GM12878 (cell line): ENCODE data around the gene ATP13A4. TPM values are rescaled to one million over a fixed set of nuclear protein-coding genes. Genes with fewer than 3 reads are reported as not detected.

Experiments
- ATAC-seq: fragments of 200-7000 bp; cut with Tn5 transposase; 3 replicates; pipeline ENCODE4 v1.9.1; 2020; ENCODE audit warnings: mild to moderate bottlenecking, moderate library complexity
- BruUV-seq: library from RNA; stranded (reverse); fragments of 400-500 nt; replicated peaks from 2 replicates; lab custom pipeline; 2021; lab: Mats Ljungman, UMichigan
- CTCF ChIA-PET: fragments of 300-600 bp; sonication (Branson Sonifier 250); formaldehyde crosslinking; extraction: SDS; loops from one replicate; lab custom pipeline; 2021; ENCODE audit warnings: inconsistent platforms; lab: Yijun Ruan, JAX
- POLR2A ChIA-PET: fragments of 350-600 bp; formaldehyde crosslinking; extraction: SDS; loops from one replicate; lab custom pipeline; 2021; ENCODE audit warnings: inconsistent platforms; lab: Charles Lee
- RAD21 ChIA-PET: fragments of 300-600 bp; sonication (Branson Sonifier 250); formaldehyde crosslinking; loops from one replicate; lab custom pipeline; 2023; ENCODE audit warnings: antibody characterized with exemption; ENCODE audit not compliant: unreplicated experiment; lab: Charles Lee
- SMC1A ChIA-PET: fragments of 300-600 bp; sonication (Branson Sonifier 250); formaldehyde crosslinking; loops from one replicate; lab custom pipeline; 2023; ENCODE audit not compliant: unreplicated experiment, uncharacterized antibody; lab: Charles Lee
- DNase-seq: peaks from one replicate; pipeline ENCODE4 v3.0.0-alpha.2; 2011; ENCODE audit warnings: low read depth, low spot score
- FAIRE-seq: peaks from 3 replicates; lab custom pipeline; 2011; peaks lifted over from hg19 to GRCh38; lab: Jason Lieb, UNC
- H2AFZ ChIP-seq: 2 replicates; pipeline ENCODE4 v1.6.0; 2011; ENCODE audit warnings: low read depth, low read length, control low read depth; ENCODE audit not compliant: control insufficient read depth
- H3K27ac ChIP-seq: 2 replicates; pipeline ENCODE4 v1.5.1; 2011; ENCODE audit warnings: control low read depth; ENCODE audit not compliant: control insufficient read depth, insufficient read depth
- H3K27me3 ChIP-seq, 2 experiments: replicated peaks in 1 of 2; 2 replicates each; pipeline versions ENCODE4 v1.6.0 to v1.6.1; 2011; ENCODE audit warnings: low read length in 1 of 2; ENCODE audit not compliant: control insufficient read depth in 2 of 2, insufficient read depth in 2 of 2
- H3K36me3 ChIP-seq, 2 experiments: 2 replicates each; pipeline ENCODE4 v1.5.1; 2011; ENCODE audit warnings: low read length in 1 of 2; ENCODE audit not compliant: control insufficient read depth in 2 of 2, insufficient read depth in 2 of 2
- H3K4me1 ChIP-seq: 2 replicates; pipeline ENCODE4 v1.6.1; 2011; ENCODE audit warnings: mild to moderate bottlenecking, low read length, moderate library complexity, mixed read lengths; ENCODE audit not compliant: control insufficient read depth, insufficient read depth
- H3K4me2 ChIP-seq: 2 replicates; pipeline ENCODE4 v1.6.0; 2011; ENCODE audit warnings: control low read depth; ENCODE audit not compliant: control insufficient read depth, insufficient read depth
- H3K4me3 ChIP-seq: fragments of 200-600 bp; sonication (generic); 2 replicates; pipeline ENCODE4 v1.5.1; 2016
- H3K79me2 ChIP-seq: 2 replicates; pipeline ENCODE4 v1.6.0; 2011; ENCODE audit warnings: low read length; ENCODE audit not compliant: control insufficient read depth, insufficient read depth
- H3K9ac ChIP-seq: 2 replicates; pipeline ENCODE4 v1.8.0; 2011; ENCODE audit warnings: low read length, control low read depth, mixed read lengths; ENCODE audit not compliant: control insufficient read depth, insufficient read depth
- H3K9me3 ChIP-seq: replicated peaks from 3 replicates; pipeline ENCODE4 v1.5.1; 2011; ENCODE audit warnings: mild to moderate bottlenecking, low read length; ENCODE audit not compliant: control insufficient read depth, insufficient read depth
- H4K20me1 ChIP-seq: 2 replicates; pipeline ENCODE4 v1.6.0; 2011; ENCODE audit not compliant: control insufficient read depth, insufficient read depth
- ATF3 ChIP-seq: IDR thresholded peaks from 2 replicates; pipeline ENCODE4 v1.6.1; 2011; ENCODE audit warnings: low read depth, mild to moderate bottlenecking, low read length, moderate library complexity, borderline replicate concordance; ENCODE audit errors: extremely low read depth
- ATF7 ChIP-seq: fragments of 450-650 bp; IDR thresholded peaks from 2 replicates; pipeline ENCODE4 v1.6.1; 2016; ENCODE audit warnings: low read depth, mild to moderate bottlenecking
- BACH1 ChIP-seq: fragments of 450-650 bp; IDR thresholded peaks from 2 replicates; pipeline ENCODE4 v1.6.1; 2017; ENCODE audit warnings: mild to moderate bottlenecking, borderline replicate concordance
- CHD4 ChIP-seq: fragments of 200-600 bp; sonication (generic); IDR thresholded peaks from 2 replicates; pipeline ENCODE4 v1.6.1; 2016; ENCODE audit warnings: mild to moderate bottlenecking
- EED ChIP-seq: sonication (generic); IDR thresholded peaks from 2 replicates; pipeline ENCODE4 v1.6.1; 2016; ENCODE audit warnings: antibody characterized with exemption, low read depth
- KLF5 ChIP-seq: fragments of 450-650 bp; IDR thresholded peaks from 2 replicates; pipeline ENCODE4 v1.6.1; 2014; ENCODE audit warnings: mild to moderate bottlenecking; ENCODE audit not compliant: partially characterized antibody
- PML ChIP-seq: IDR thresholded peaks from 2 replicates; pipeline ENCODE4 v1.6.1; 2012; ENCODE audit warnings: low read length, inconsistent platforms
- POLR2A ChIP-seq: IDR thresholded peaks from 2 replicates; pipeline ENCODE4 v1.6.1; 2011; ENCODE audit warnings: low read depth, mild to moderate bottlenecking, low read length
- POLR2AphosphoS5 ChIP-seq: IDR thresholded peaks from 2 replicates; pipeline ENCODE4 v1.6.1; 2011; ENCODE audit warnings: mild to moderate bottlenecking, low read length, inconsistent platforms
- RCOR1 ChIP-seq: conservative IDR thresholded peaks from 2 replicates; pipeline ENCODE4 v1.6.1; 2012; ENCODE audit warnings: low read depth, low read length, improper control_type of control experiment
- SREBF2 ChIP-seq: IDR thresholded peaks from 2 replicates; pipeline ENCODE4 v1.6.1; 2012; ENCODE audit warnings: mild to moderate bottlenecking, low read length
- WGBS: methylation state at CpG from one replicate; pipeline ENCODE4 v1.1.6; 2016; ENCODE audit warnings: low lambda C conversion rate; ENCODE audit not compliant: insufficient replicate concordance, insufficient coverage; ENCODE audit errors: missing lambda C conversion rate; 5-methylcytosine and 5-hydroxymethylcytosine counted together
- in situ Hi-C: fragments of 300-500 bp; cut with MboI; formaldehyde crosslinking; loops from 9 replicates; pipeline ENCODE4 v1.14.3; 2018; ENCODE audit warnings: mixed read lengths
- intact Hi-C: fragments of 100-400 bp; cut with micrococcal nuclease; formaldehyde crosslinking; loops from one replicate; pipeline ENCODE4 v1.14.2; 2022; ENCODE audit not compliant: unreplicated experiment
- polyA plus RNA-seq, 11 experiments: library from polyadenylated mRNA; depleted of rRNA in 4 of 11; unstranded in 6 of 11; stranded (reverse) in 5 of 11; fragments of >200 nt; fragmentation: Nextera tagmentation in 4 of 11; fragmentation: Illumina TruSeq in 1 of 11; extraction: Ambion mirVana in 4 of 11; extraction: Trizol in 1 of 11; gene quantifications; 1 replicate in 1 of 11; 2 replicates in 10 of 11; pipeline versions ENCODE4 v1.2.1 to v1.2.3, GENCODE V29; 2011 to 2016; ENCODE audit warnings: inconsistent platforms in 2 of 11, missing spikeins in 2 of 11, low read depth in 1 of 11
- total RNA-seq, 4 experiments: library from RNA; depleted of rRNA in 3 of 4; stranded (reverse); fragments of >200 nt in 3 of 4; fragmentation: Illumina TruSeq in 1 of 4; extraction: Trizol in 1 of 4; gene quantifications; 2 replicates each; pipeline versions ENCODE4 v1.2.1 to v1.2.3, GENCODE V29; 2013 to 2021
- TF ChIP-seq, protein P1 (sequence below): fragments of 450-650 bp; IDR thresholded peaks from 2 replicates; pipeline ENCODE4 v1.6.1; 2017; ENCODE audit warnings: mild to moderate bottlenecking, moderate library complexity
- TF ChIP-seq, protein P2 (sequence below): fragments of 450-650 bp; IDR thresholded peaks from 2 replicates; pipeline ENCODE4 v1.6.1; 2017; ENCODE audit warnings: low read depth, mild to moderate bottlenecking, moderate library complexity
- TF ChIP-seq, protein P3 (sequence below): fragments of 450-650 bp; formaldehyde crosslinking; IDR thresholded peaks from 2 replicates; pipeline ENCODE4 v1.4.0; 2022; ENCODE audit warnings: mild to moderate bottlenecking, moderate library complexity
- TF ChIP-seq, protein P4 (sequence below): fragments of 450-650 bp; IDR thresholded peaks from 2 replicates; pipeline ENCODE4 v1.6.1; 2014; ENCODE audit warnings: mild to moderate bottlenecking

ATP13A4 gene
- total and polyA plus RNA-seq, 10 of the 15 experiments (the other 5 are each of a cell fraction or from before 2014, with no cell fraction given), result 0.29 to 1.7 (median 1.0) TPM; not detected in 1

DNA sequence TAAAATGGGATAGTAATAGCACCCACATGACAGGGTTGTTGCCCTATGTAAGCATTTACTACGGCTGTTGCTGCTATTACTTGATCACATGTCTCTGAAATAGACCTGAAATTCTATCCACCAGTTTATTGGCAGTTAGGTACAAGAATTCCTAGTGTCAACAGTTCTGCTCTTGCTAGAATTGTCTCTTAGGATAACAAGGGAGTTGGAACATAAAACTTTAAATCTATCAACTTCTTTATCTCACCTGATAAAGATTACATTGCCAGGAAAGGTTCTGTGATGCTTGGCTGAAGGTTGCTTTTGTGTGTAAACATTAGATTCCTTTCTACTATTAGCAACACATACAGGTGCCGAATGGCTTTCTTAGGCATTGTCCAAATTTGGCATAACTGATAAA is 38.7 kb downstream of the ATP13A4 start:
- no peak overlapping the region for H3K4me3 ChIP-seq
- FAIRE-seq (no peak), DNase-seq (no peak), ATAC-seq (no peak)
- CTCF ChIA-PET, result no interaction called here
- in situ Hi-C loops (no loop called here), intact Hi-C loops (no loop called here)
- no TSS peak for BruUV-seq
- no peaks in the 10 kb centered on the region for H3K9me3 ChIP-seq
- H3K36me3 ChIP-seq, result no peaks in the 10 kb centered on the region
- WGBS, result 25% methylated on average over 2 of the region's 2 CpGs
- H3K27ac ChIP-seq, result no peak overlapping the region
- H4K20me1 ChIP-seq, result no peaks in the 10 kb centered on the region
- H3K27me3 ChIP-seq, result peaks cover 0 to 1% of the 10 kb centered on the region in 2 experiments; a peak in 1 of 4 replicates
- H3K79me2 ChIP-seq, result no peaks in the 10 kb centered on the region
- no peak overlapping the region for H3K9ac ChIP-seq
- POLR2A ChIA-PET, result no interaction called here
- SMC1A ChIA-PET, result interaction anchor here (0.9 kb wide), 1 partner anchor 598 kb away, joined by 3 read pairs; no protein-coding TSS in a partner anchor
- no peaks in the 10 kb centered on the region for H3K4me1 ChIP-seq
- H2AFZ ChIP-seq, result no peak overlapping the region
- RAD21 ChIA-PET, result no interaction called here
- H3K4me2 ChIP-seq, result no peak overlapping the region
- no peak for TF ChIP-seq POLR2AphosphoS5
- TF ChIP-seq, protein P1, sequence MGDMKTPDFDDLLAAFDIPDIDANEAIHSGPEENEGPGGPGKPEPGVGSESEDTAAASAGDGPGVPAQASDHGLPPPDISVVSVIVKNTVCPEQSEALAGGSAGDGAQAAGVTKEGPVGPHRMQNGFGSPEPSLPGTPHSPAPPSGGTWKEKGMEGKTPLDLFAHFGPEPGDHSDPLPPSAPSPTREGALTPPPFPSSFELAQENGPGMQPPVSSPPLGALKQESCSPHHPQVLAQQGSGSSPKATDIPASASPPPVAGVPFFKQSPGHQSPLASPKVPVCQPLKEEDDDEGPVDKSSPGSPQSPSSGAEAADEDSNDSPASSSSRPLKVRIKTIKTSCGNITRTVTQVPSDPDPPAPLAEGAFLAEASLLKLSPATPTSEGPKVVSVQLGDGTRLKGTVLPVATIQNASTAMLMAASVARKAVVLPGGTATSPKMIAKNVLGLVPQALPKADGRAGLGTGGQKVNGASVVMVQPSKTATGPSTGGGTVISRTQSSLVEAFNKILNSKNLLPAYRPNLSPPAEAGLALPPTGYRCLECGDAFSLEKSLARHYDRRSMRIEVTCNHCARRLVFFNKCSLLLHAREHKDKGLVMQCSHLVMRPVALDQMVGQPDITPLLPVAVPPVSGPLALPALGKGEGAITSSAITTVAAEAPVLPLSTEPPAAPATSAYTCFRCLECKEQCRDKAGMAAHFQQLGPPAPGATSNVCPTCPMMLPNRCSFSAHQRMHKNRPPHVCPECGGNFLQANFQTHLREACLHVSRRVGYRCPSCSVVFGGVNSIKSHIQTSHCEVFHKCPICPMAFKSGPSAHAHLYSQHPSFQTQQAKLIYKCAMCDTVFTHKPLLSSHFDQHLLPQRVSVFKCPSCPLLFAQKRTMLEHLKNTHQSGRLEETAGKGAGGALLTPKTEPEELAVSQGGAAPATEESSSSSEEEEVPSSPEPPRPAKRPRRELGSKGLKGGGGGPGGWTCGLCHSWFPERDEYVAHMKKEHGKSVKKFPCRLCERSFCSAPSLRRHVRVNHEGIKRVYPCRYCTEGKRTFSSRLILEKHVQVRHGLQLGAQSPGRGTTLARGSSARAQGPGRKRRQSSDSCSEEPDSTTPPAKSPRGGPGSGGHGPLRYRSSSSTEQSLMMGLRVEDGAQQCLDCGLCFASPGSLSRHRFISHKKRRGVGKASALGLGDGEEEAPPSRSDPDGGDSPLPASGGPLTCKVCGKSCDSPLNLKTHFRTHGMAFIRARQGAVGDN, result no peak
- no peak for TF ChIP-seq CHD4
- TF ChIP-seq, protein P2, sequence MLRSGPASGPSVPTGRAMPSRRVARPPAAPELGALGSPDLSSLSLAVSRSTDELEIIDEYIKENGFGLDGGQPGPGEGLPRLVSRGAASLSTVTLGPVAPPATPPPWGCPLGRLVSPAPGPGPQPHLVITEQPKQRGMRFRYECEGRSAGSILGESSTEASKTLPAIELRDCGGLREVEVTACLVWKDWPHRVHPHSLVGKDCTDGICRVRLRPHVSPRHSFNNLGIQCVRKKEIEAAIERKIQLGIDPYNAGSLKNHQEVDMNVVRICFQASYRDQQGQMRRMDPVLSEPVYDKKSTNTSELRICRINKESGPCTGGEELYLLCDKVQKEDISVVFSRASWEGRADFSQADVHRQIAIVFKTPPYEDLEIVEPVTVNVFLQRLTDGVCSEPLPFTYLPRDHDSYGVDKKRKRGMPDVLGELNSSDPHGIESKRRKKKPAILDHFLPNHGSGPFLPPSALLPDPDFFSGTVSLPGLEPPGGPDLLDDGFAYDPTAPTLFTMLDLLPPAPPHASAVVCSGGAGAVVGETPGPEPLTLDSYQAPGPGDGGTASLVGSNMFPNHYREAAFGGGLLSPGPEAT, result no peak
- no peak for TF ChIP-seq ATF3
- TF ChIP-seq RCOR1, result no peak
- no peak for TF ChIP-seq BACH1
- TF ChIP-seq ATF7, result no peak
- TF ChIP-seq POLR2A, result no peak
- TF ChIP-seq, protein P3, sequence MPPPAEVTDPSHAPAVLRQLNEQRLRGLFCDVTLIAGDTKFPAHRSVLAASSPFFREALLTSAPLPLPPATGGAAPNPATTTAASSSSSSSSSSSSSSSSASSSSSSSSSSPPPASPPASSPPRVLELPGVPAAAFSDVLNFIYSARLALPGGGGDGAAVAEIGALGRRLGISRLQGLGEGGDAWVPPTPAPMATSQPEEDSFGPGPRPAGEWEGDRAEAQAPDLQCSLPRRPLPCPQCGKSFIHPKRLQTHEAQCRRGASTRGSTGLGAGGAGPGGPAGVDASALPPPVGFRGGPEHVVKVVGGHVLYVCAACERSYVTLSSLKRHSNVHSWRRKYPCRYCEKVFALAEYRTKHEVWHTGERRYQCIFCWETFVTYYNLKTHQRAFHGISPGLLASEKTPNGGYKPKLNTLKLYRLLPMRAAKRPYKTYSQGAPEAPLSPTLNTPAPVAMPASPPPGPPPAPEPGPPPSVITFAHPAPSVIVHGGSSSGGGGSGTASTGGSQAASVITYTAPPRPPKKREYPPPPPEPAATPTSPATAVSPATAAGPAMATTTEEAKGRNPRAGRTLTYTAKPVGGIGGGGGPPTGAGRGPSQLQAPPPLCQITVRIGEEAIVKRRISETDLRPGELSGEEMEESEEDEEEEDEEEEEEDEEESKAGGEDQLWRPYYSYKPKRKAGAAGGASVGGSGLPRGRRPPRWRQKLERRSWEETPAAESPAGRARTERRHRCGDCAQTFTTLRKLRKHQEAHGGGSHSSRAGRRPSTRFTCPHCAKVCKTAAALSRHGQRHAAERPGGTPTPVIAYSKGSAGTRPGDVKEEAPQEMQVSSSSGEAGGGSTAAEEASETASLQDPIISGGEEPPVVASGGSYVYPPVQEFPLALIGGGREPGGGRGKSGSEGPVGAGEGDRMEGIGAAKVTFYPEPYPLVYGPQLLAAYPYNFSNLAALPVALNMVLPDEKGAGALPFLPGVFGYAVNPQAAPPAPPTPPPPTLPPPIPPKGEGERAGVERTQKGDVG (CRISPR knock-in tag), result no peak
- TF ChIP-seq PML, result no peak
- no peak for TF ChIP-seq SREBF2
- TF ChIP-seq KLF5, result no peak
- TF ChIP-seq, protein P4, sequence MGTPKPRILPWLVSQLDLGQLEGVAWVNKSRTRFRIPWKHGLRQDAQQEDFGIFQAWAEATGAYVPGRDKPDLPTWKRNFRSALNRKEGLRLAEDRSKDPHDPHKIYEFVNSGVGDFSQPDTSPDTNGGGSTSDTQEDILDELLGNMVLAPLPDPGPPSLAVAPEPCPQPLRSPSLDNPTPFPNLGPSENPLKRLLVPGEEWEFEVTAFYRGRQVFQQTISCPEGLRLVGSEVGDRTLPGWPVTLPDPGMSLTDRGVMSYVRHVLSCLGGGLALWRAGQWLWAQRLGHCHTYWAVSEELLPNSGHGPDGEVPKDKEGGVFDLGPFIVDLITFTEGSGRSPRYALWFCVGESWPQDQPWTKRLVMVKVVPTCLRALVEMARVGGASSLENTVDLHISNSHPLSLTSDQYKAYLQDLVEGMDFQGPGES, result no peak
- TF ChIP-seq EED, result no peak
